GM12892 (cell line): ENCODE results near the gene DTNB.

Experiments
- POLR2A ChIP-seq: IDR thresholded peaks from 2 replicates; pipeline ENCODE4 v1.6.1; 2011; ENCODE audit warnings: low read depth, low read length, control low read depth
- POLR2AphosphoS5 ChIP-seq: IDR thresholded peaks from 2 replicates; pipeline ENCODE4 v1.6.1; 2011; ENCODE audit warnings: low read depth, low read length, control low read depth

- TF ChIP-seq POLR2A (peak; percentile 79), POLR2AphosphoS5 (peak; percentile 72; the same call in 1 of the 2 replicates)
Measured at GRCh38 chr2:25419678-25420242, 253.6 kb downstream of the DTNB start.
